Endothelial cell of umbilical vein (primary cell): ENCODE data around the gene SAMD4A. TPM values are rescaled to one million over a fixed set of nuclear protein-coding genes. Genes with fewer than 3 reads are reported as not detected.

ENCODE experiments used
- BruUV-seq: library from RNA; stranded (reverse); fragments of 400-500 nt; replicated peaks from 2 replicates; lab custom pipeline; 2021; lab: Mats Ljungman, UMichigan
- CTCF ChIA-PET: fragments of 300-600, 350-600 bp; sonication (Branson Sonifier 250); formaldehyde crosslinking; loops from one replicate; lab custom pipeline; 2021; ENCODE audit warnings: antibody characterized with exemption, inconsistent platforms; lab: Charles Lee
- POLR2A ChIA-PET: fragments of 300-600, 350-600 bp; sonication (Branson Sonifier 250); formaldehyde crosslinking; loops from one replicate; lab custom pipeline; 2021; ENCODE audit warnings: antibody characterized with exemption, inconsistent platforms; lab: Charles Lee
- DNase-seq: peaks from one replicate; pipeline ENCODE4 v3.0.0-alpha.2; 2011; ENCODE audit warnings: low read depth, low spot score
- FAIRE-seq: peaks from 2 replicates; lab custom pipeline; 2011; peaks lifted over from hg19 to GRCh38; lab: Jason Lieb, UNC
- H2AFZ ChIP-seq: 2 replicates; pipeline ENCODE4 v1.6.0; 2012; ENCODE audit warnings: low read depth, low read length, control low read depth, inconsistent platforms
- H3K27ac ChIP-seq: 2 replicates; pipeline ENCODE4 v1.5.1; 2011; ENCODE audit warnings: low read depth, mild to moderate bottlenecking, control low read depth, low read length, moderate library complexity; ENCODE audit not compliant: insufficient read depth
- H3K27me3 ChIP-seq, 2 experiments: 2 replicates each; pipeline versions ENCODE4 v1.6.0 to v1.6.1; 2011; ENCODE audit warnings: low read length in 2 of 2, mixed read lengths in 1 of 2; ENCODE audit not compliant: control insufficient read depth in 2 of 2, insufficient read depth in 2 of 2
- H3K36me3 ChIP-seq, 2 experiments: 2 replicates in 1 of 2; 3 replicates in 1 of 2; pipeline ENCODE4 v1.5.1; 2011; ENCODE audit warnings: low read length in 2 of 2, mild to moderate bottlenecking in 1 of 2, moderate library complexity in 1 of 2; ENCODE audit not compliant: control insufficient read depth in 2 of 2, insufficient read depth in 2 of 2; ENCODE audit errors: extremely low read depth in 1 of 2
- H3K4me1 ChIP-seq: 3 replicates; pipeline ENCODE4 v1.5.1; 2011; ENCODE audit warnings: mild to moderate bottlenecking, low read length; ENCODE audit not compliant: control insufficient read depth, insufficient read depth; ENCODE audit errors: extremely low read depth
- H3K4me2 ChIP-seq: 2 replicates; pipeline ENCODE4 v1.6.1; 2011; ENCODE audit warnings: low read length, control low read depth, mixed read lengths; ENCODE audit not compliant: insufficient read depth
- H3K4me3 ChIP-seq, 3 experiments: fragments of 200-600 bp in 1 of 3; sonication (generic), shearing (Covaris generic) in 1 of 3; replicated peaks in 1 of 3; 2 replicates each; pipeline ENCODE4 v1.5.1; 2011 to 2016; ENCODE audit warnings: control low read depth in 3 of 3, low read length in 3 of 3, mild to moderate bottlenecking in 2 of 3, inconsistent platforms in 1 of 3, low read depth in 1 of 3, moderate library complexity in 1 of 3; ENCODE audit not compliant: insufficient read depth in 1 of 3
- H3K79me2 ChIP-seq: 2 replicates; pipeline ENCODE4 v1.6.0; 2012; ENCODE audit warnings: low read length, inconsistent platforms; ENCODE audit not compliant: control insufficient read depth, insufficient read depth
- H3K9ac ChIP-seq: replicated peaks from 2 replicates; pipeline ENCODE3; 2011; ENCODE audit warnings: low read length, control low read depth; ENCODE audit not compliant: insufficient read depth; ENCODE audit errors: extremely low read depth
- H3K9me1 ChIP-seq: replicated peaks from 3 replicates; pipeline ENCODE4 v1.6.0; 2011; ENCODE audit warnings: mild to moderate bottlenecking, low read length; ENCODE audit not compliant: control insufficient read depth, insufficient read depth; ENCODE audit errors: extremely low read depth
- H3K9me3 ChIP-seq: replicated peaks from 2 replicates; pipeline ENCODE4 v1.5.1; 2012; ENCODE audit warnings: low read length, inconsistent platforms; ENCODE audit not compliant: control insufficient read depth, insufficient read depth
- H4K20me1 ChIP-seq: replicated peaks from 2 replicates; pipeline ENCODE3; 2011; ENCODE audit warnings: mild to moderate bottlenecking, low read length; ENCODE audit not compliant: control insufficient read depth, insufficient read depth; ENCODE audit errors: extremely low read depth
- CTCF ChIP-seq, 2 donors: IDR thresholded peaks; 1 replicate in 1 of 2; 2 replicates in 1 of 2; pipeline ENCODE4 v1.5.1; 2011; ENCODE audit warnings: low read length in 2 of 2, mild to moderate bottlenecking in 2 of 2, moderate library complexity in 2 of 2, control low read depth in 1 of 2, inconsistent platforms in 1 of 2, low read depth in 1 of 2; ENCODE audit not compliant: insufficient read depth in 1 of 2; ENCODE audit errors: extremely low read depth in 1 of 2
- EZH2 ChIP-seq: IDR thresholded peaks from 2 replicates; pipeline ENCODE4 v1.6.1; 2012; ENCODE audit warnings: borderline replicate concordance, low read depth, mild to moderate bottlenecking, moderate library complexity, low read length, inconsistent platforms; ENCODE audit not compliant: severe bottlenecking
- FOS ChIP-seq: IDR thresholded peaks from 2 replicates; pipeline ENCODE4 v1.6.1; 2011; ENCODE audit warnings: mild to moderate bottlenecking, low read length, moderate library complexity, borderline replicate concordance; ENCODE audit not compliant: insufficient read depth
- GATA2 ChIP-seq: IDR thresholded peaks from 2 replicates; pipeline ENCODE4 v1.7.0; 2011; ENCODE audit warnings: low read depth, mild to moderate bottlenecking, moderate library complexity, mixed read lengths, low read length; ENCODE audit not compliant: insufficient read length, insufficient read depth
- JUN ChIP-seq: IDR thresholded peaks from 2 replicates; pipeline ENCODE4 v1.6.1; 2011; ENCODE audit warnings: borderline replicate concordance, low read depth; ENCODE audit not compliant: insufficient read length, insufficient read depth
- MAX ChIP-seq: IDR thresholded peaks from 2 replicates; pipeline ENCODE4 v1.6.1; 2011; ENCODE audit not compliant: insufficient read depth, insufficient read length
- MYC ChIP-seq: IDR thresholded peaks from one replicate; pipeline ENCODE4 v1.6.1; 2011; ENCODE audit warnings: mild to moderate bottlenecking, low read depth, low read length
- POLR2A ChIP-seq: IDR thresholded peaks from 2 replicates; pipeline ENCODE4 v1.6.1; 2012; ENCODE audit warnings: low read depth, mild to moderate bottlenecking, control low read depth, low read length
- POLR2AphosphoS5 ChIP-seq: IDR thresholded peaks from 2 replicates; pipeline ENCODE4 v1.6.1; 2012; ENCODE audit warnings: low read depth, mild to moderate bottlenecking, control low read depth, low read length, moderate library complexity; ENCODE audit not compliant: insufficient read depth
- dilution Hi-C: fragments of 300-500 bp; cut with MboI; formaldehyde crosslinking; loops from one replicate; pipeline ENCODE4 v1.15.0; 2019; ENCODE audit warnings: low sequenced_read_pairs; ENCODE audit not compliant: extremely low pct_ligation_motif_present
- intact Hi-C: fragments of 100-400 bp; cut with micrococcal nuclease; formaldehyde crosslinking; loops from one replicate; pipeline ENCODE4 v1.10.0; 2022
- polyA plus RNA-seq, 4 experiments: library from polyadenylated mRNA; depleted of rRNA in 3 of 4; stranded (reverse) in 3 of 4; unstranded in 1 of 4; fragments of >200 nt; gene quantifications; 2 replicates each; pipeline versions ENCODE4 v1.2.1 to v1.2.3, GENCODE V29; 2011 to 2012; ENCODE audit warnings: missing spikeins in 1 of 4
- total RNA-seq: library from RNA; stranded (reverse); gene quantifications from 2 replicates; pipeline ENCODE4 v1.2.3, GENCODE V29; 2021

Gene SAMD4A
- total and polyA plus RNA-seq, 2 donors (not counting 3 experiments of a cell fraction or from before 2014, with no cell fraction given), result 37.7 to 95.3 TPM

- H3K27ac ChIP-seq, result no peak overlapping the region
- peaks cover 70% of the 10 kb centered on the region for H3K79me2 ChIP-seq
- H3K4me1 ChIP-seq, result peaks cover 32% of the 10 kb centered on the region
- ChIA-PET CTCF (interaction anchor here (0.9 to 1.6 kb wide), 12 partner anchors 10 to 67 kb away, joined by 3 to 7 read pairs (median 3); no protein-coding TSS in a partner anchor), POLR2A (no interaction called here)
- H3K9me3 ChIP-seq, result no peaks in the 10 kb centered on the region
- H2AFZ ChIP-seq, result no peak overlapping the region
- no peak for TF ChIP-seq MYC
- no peak for TF ChIP-seq GATA2
- TF ChIP-seq CTCF (IDR thresholded peaks at IDR 0.05; ENCODE audit: extremely low read depth in 1 of 2, insufficient read depth in 1 of 2, low read depth in 1 of 2, low read length in 2 of 2), result no peak
- TF ChIP-seq JUN, result no peak
- no peak for TF ChIP-seq FOS
- TF ChIP-seq EZH2, result no peak
- no peak for TF ChIP-seq POLR2A
- TF ChIP-seq MAX, result no peak
- TF ChIP-seq POLR2AphosphoS5, result no peak
- intact Hi-C loops (no loop called here), dilution Hi-C loops (no loop called here)
- no peaks in the 10 kb centered on the region for H3K9me1 ChIP-seq
- H3K4me2 ChIP-seq, result no peak overlapping the region
- no peaks in the 10 kb centered on the region for H3K27me3 ChIP-seq
- no peak overlapping the region for H3K4me3 ChIP-seq
- H4K20me1 ChIP-seq, result no peaks in the 10 kb centered on the region
- H3K36me3 ChIP-seq, result no peaks in the 10 kb centered on the region
- no peak for DNase-seq
- no TSS peak for BruUV-seq
- H3K9ac ChIP-seq, result no peak overlapping the region
- FAIRE-seq, result no peak
Observed at GRCh38 chr14:54631016-54631415, 64.1 kb downstream of the SAMD4A start.
